ENCODE data around the gene AHNAK. TPM values are rescaled to one million over a fixed set of nuclear protein-coding genes. Genes with fewer than 3 reads are reported as not detected.

AHNAK gene
- total and polyA plus RNA-seq, 8 donors: 37.4 to 693 (median 554) TPM

DNA sequence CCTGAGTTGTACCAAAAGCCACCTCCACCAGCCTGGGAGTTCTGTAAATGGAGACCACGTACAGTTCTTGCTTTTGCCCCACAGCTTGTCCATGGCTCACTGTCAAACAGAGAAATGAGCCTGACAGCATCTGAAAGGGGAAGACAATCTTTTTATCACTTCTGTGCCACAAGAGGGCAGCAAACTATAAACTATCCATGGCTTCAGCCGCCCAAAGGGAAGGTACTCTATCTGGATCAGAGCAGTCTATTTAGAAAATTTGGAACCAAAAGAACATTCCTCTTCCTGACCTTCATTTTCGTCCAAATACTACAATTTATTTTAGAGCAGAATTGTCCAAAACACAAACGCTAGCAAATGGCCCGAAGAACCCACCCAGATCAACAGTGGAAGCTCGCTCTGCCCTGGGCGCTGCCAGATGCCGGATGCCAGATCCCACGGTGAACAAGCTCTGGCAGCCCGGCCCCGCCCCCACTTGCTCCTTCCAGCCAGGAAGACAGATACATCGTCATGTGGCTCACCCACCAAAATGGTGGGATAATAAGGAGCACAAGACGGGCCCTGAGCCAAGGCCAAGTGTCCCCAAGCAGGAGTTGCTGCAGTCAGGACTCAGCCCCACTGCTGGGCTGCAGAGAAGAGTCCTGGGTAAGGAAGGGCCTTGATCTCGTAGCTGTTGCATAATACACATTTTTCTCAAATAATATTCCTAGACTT, 151.6 kb downstream of the AHNAK start:
- DNase-seq: peak; percentile 57 to 94
- Histone ChIP-seq H3K9me3 (no peaks in the 10 kb centered on the region), H3K27ac (peak overlapping the region; percentile 36 to 81 (median 66)), H3K36me3 (peaks cover 0 to 12% (median 0%) of the 10 kb centered on the region in 4 donors), H3K4me3 (peak overlapping the region; percentile 23 to 33 (median 30)), H3K27me3 (no peaks in the 10 kb centered on the region), H3K4me1 (peaks cover 27 to 54% (median 41%) of the 10 kb centered on the region in 4 donors)
- intact Hi-C loops (cut with DNase I; ENCODE audit: low total_unique reads): loop anchor here (10.0 kb wide), 1 partner anchor 300 kb away; no protein-coding TSS in a partner anchor
- WGBS, 5 donors: 8 to 21% (median 10%) methylated on average over 14 of the region's 14 CpGs
- TF ChIP-seq POLR2A (IDR thresholded peaks at IDR 0.05) (no peak), EP300 (IDR thresholded peaks at IDR 0.05) (no peak), POLR2AphosphoS5 (IDR thresholded peaks at IDR 0.05) (peak in 1 of 3 donors; percentile 52)
- TF ChIP-seq, protein P1, sequence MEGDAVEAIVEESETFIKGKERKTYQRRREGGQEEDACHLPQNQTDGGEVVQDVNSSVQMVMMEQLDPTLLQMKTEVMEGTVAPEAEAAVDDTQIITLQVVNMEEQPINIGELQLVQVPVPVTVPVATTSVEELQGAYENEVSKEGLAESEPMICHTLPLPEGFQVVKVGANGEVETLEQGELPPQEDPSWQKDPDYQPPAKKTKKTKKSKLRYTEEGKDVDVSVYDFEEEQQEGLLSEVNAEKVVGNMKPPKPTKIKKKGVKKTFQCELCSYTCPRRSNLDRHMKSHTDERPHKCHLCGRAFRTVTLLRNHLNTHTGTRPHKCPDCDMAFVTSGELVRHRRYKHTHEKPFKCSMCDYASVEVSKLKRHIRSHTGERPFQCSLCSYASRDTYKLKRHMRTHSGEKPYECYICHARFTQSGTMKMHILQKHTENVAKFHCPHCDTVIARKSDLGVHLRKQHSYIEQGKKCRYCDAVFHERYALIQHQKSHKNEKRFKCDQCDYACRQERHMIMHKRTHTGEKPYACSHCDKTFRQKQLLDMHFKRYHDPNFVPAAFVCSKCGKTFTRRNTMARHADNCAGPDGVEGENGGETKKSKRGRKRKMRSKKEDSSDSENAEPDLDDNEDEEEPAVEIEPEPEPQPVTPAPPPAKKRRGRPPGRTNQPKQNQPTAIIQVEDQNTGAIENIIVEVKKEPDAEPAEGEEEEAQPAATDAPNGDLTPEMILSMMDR (IDR thresholded peaks at IDR 0.05): peak in 5 of 7 experiments; percentile 35 to 74 (median 62)

GRCh38 chr11:62393735-62394134, 152.9 kb downstream of the AHNAK start:
- no peak overlapping the region for H3K27ac ChIP-seq
- H3K27me3 ChIP-seq: no peaks in the 10 kb centered on the region
- H3K4me1 ChIP-seq: peaks cover 14 to 42% (median 31%) of the 10 kb centered on the region in 4 donors
- TF ChIP-seq, protein P1 (IDR thresholded peaks at IDR 0.05): no peak
- TF ChIP-seq EP300 (IDR thresholded peaks at IDR 0.05): no peak
- TF ChIP-seq POLR2A (IDR thresholded peaks at IDR 0.05): no peak
- no peak for TF ChIP-seq POLR2AphosphoS5 (IDR thresholded peaks at IDR 0.05)
- intact Hi-C loops (cut with DNase I; ENCODE audit: low total_unique reads): loop anchor here (10.0 kb wide), 1 partner anchor 301 kb away; no protein-coding TSS in a partner anchor
- no peak for DNase-seq
- 55 to 80% (median 75%) methylated on average over 5 of the region's 5 CpGs for WGBS, 5 donors
- H3K9me3 ChIP-seq: no peaks in the 10 kb centered on the region
- peaks cover 0 to 12% (median 0%) of the 10 kb centered on the region in 4 donors for H3K36me3 ChIP-seq
- no peak overlapping the region for H3K4me3 ChIP-seq

GRCh38 chr11:62393061-62393611, 153.5 kb downstream of the AHNAK start:
- WGBS, 5 donors: 38 to 42% (median 41%) methylated on average over 12 of the region's 12 CpGs
- intact Hi-C loops (cut with DNase I; ENCODE audit: low total_unique reads): loop anchor here (10.0 kb wide), 1 partner anchor 302 kb away; no protein-coding TSS in a partner anchor
- Histone ChIP-seq H3K4me1 (peaks cover 8 to 36% (median 25%) of the 10 kb centered on the region in 4 donors), H3K9me3 (no peaks in the 10 kb centered on the region), H3K36me3 (peaks cover 0 to 12% (median 0%) of the 10 kb centered on the region in 4 donors), H3K27me3 (no peaks in the 10 kb centered on the region), H3K27ac (no peak overlapping the region), H3K4me3 (no peak overlapping the region)
- peak in 1 of 2 donors; percentile 54 for DNase-seq
- TF ChIP-seq, protein P1 (IDR thresholded peaks at IDR 0.05): peak in 2 of 7 experiments; percentile 7 to 14
- TF ChIP-seq POLR2A (IDR thresholded peaks at IDR 0.05): no peak

DNA sequence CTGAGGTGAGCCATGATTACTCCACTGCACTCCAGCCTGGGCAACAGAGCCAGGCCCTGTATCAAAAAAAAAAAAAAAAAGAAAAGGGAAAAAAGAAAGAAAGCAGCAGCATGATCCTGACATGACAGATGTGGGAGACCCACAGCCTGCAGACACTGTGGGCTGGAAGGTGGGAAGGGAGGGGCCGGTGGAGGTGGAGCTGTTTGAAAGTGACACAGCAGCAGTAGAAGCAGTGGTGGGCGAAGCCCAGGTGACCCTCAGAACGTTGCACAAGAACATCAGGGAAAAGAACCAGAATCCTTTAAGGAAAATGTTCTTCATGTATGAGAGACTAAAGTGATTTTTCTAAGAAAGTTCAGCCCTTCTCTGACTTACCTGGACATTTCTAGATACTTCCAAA, 154.1 kb downstream of the AHNAK start:
- H3K9me3 ChIP-seq: no peaks in the 10 kb centered on the region
- 79 to 94% (median 83%) methylated on average over 3 of the region's 3 CpGs for WGBS, 5 donors
- TF ChIP-seq, protein P1 (IDR thresholded peaks at IDR 0.05): no peak
- TF ChIP-seq POLR2AphosphoS5 (IDR thresholded peaks at IDR 0.05) (no peak), EP300 (IDR thresholded peaks at IDR 0.05) (no peak)
- no peak overlapping the region for H3K27ac ChIP-seq
- H3K36me3 ChIP-seq: peaks cover 0 to 12% (median 0%) of the 10 kb centered on the region in 4 donors
- intact Hi-C loops (cut with DNase I; ENCODE audit: low total_unique reads): loop anchor here (10.0 kb wide), 1 partner anchor 302 kb away; no protein-coding TSS in a partner anchor
- H3K4me3 ChIP-seq: no peak overlapping the region
- H3K27me3 ChIP-seq: no peaks in the 10 kb centered on the region
- H3K4me1 ChIP-seq: peaks cover 4 to 29% (median 19%) of the 10 kb centered on the region in 4 donors
- DNase-seq: no peak

Measured in stomach (tissue), 9 donors.